ENCODE measurements around the gene SNAPC1. TPM values are rescaled to one million over a fixed set of nuclear protein-coding genes. Genes with fewer than 3 reads are reported as not detected.

The SNAPC1 gene
- total RNA-seq, 1 donor from 2014 or later = 7.9 TPM

GRCh38 chr14:61774861-61775260 lies 12.6 kb downstream of the SNAPC1 start:
- H3K4me1 Mint-ChIP-seq (ENCODE audit: low read depth) = peaks cover 3% of the 10 kb centered on the region
- H3K27me3 Mint-ChIP-seq (ENCODE audit: low read depth) = no peaks in the 10 kb centered on the region
- TF ChIP-seq CTCF (IDR thresholded peaks at IDR 0.05) = no peak
- no peak for DNase-seq (ENCODE audit: low spot score)
- peaks cover 22% of the 10 kb centered on the region for H3K36me3 Mint-ChIP-seq (ENCODE audit: low read depth)
- H3K4me3 Mint-ChIP-seq (ENCODE audit: unreplicated experiment) = no peak overlapping the region
- H3K9me3 Mint-ChIP-seq (ENCODE audit: low read depth) = no peaks in the 10 kb centered on the region
- no peak overlapping the region for H3K27ac Mint-ChIP-seq (ENCODE audit: unreplicated experiment)

GRCh38 chr14:61780125-61780524 lies 17.9 kb downstream of the SNAPC1 start:
- Mint-ChIP-seq H3K27ac (ENCODE audit: unreplicated experiment) (no peak overlapping the region), H3K36me3 (ENCODE audit: low read depth) (peaks cover 24% of the 10 kb centered on the region), H3K27me3 (ENCODE audit: low read depth) (no peaks in the 10 kb centered on the region), H3K9me3 (ENCODE audit: low read depth) (no peaks in the 10 kb centered on the region), H3K4me1 (ENCODE audit: low read depth) (no peaks in the 10 kb centered on the region), H3K4me3 (ENCODE audit: unreplicated experiment) (no peak overlapping the region)
- no peak for TF ChIP-seq CTCF (IDR thresholded peaks at IDR 0.05)
- no peak for DNase-seq (ENCODE audit: low spot score)

DNA sequence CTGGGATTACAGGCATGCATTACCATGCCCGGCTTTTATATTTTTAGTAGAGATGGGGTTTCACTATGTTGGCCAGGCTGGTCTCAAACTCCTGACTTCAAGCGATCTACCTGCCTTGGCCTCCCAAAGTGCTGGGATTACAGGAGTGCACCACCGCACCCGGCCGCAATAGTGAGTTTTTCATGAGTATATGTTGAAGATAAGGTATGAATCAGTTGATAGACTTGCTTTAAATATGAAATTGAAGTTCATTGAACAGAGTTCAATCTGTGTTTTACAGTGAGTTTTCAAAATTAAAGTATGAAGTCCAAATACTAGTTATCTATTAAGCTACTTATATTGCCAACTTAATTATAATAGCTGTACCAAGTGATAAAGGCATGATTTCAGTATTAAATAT lies 35.1 kb downstream of the SNAPC1 start:
- H3K9me3 Mint-ChIP-seq (ENCODE audit: low read depth) = no peaks in the 10 kb centered on the region

DNA sequence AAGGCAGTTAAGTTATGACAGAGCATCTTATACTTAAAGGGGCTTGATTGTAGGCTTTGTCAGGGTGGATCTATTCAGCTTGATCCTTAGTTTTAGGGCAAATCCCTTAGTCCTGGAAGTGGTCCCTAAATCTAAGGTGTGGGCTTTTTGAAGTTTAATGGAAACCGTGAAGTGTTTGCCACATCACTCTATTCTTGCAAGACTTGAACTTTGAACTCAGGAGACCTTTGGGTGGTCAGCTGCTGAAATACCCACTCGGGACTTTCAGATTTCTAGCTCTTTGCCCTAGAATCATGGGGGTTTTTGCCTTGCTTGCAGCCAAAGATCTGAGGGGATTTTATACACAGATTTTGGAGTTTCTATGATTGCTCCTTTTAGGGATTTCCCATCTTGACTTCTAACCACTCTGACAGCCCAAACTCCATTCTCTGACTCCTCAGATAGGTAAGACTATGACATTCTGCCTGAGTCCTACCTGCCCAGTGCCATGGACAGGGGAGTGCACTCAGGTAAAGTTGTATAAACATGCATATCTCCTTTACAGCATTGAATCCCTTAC lies 39.9 kb downstream of the SNAPC1 start:
- DNase-seq (ENCODE audit: low spot score) = no peak
- H3K27me3 Mint-ChIP-seq (ENCODE audit: low read depth) = no peaks in the 10 kb centered on the region
- no peak overlapping the region for H3K4me3 Mint-ChIP-seq (ENCODE audit: unreplicated experiment)
- no peak for TF ChIP-seq CTCF (IDR thresholded peaks at IDR 0.05)
- H3K4me1 Mint-ChIP-seq (ENCODE audit: low read depth) = peaks cover 6% of the 10 kb centered on the region
- no peaks in the 10 kb centered on the region for H3K9me3 Mint-ChIP-seq (ENCODE audit: low read depth)
- H3K27ac Mint-ChIP-seq (ENCODE audit: unreplicated experiment) = no peak overlapping the region
- H3K36me3 Mint-ChIP-seq (ENCODE audit: low read depth) = no peaks in the 10 kb centered on the region

More for the DNA sequence above, 35.1 kb downstream of the SNAPC1 start:
- peaks cover 12% of the 10 kb centered on the region for H3K36me3 Mint-ChIP-seq (ENCODE audit: low read depth)
- TF ChIP-seq CTCF (IDR thresholded peaks at IDR 0.05) = no peak
- H3K27ac Mint-ChIP-seq (ENCODE audit: unreplicated experiment) = no peak overlapping the region
- H3K27me3 Mint-ChIP-seq (ENCODE audit: low read depth) = no peaks in the 10 kb centered on the region
- DNase-seq (ENCODE audit: low spot score) = no peak
- H3K4me3 Mint-ChIP-seq (ENCODE audit: unreplicated experiment) = no peak overlapping the region
- no peaks in the 10 kb centered on the region for H3K4me1 Mint-ChIP-seq (ENCODE audit: low read depth)

DNA sequence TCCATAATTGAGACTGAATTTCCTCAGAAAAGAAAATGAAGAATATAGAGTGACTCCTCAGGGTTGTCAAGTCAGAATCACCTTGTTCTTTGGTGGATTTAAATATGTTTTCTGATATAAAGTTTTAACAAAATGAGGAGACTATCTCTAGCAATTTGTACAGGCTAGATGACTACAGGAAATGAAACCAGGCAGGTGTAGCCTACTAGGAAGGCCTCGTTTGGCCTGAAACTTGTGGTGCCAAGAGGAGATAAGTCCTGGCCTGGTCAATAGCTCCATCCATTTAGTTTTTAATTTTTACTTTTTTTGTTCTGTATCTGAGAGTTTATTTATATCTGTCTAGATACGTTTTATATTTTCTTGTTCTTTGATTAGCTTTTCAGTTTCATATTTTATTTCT lies 41.5 kb downstream of the SNAPC1 start:
- H3K27ac Mint-ChIP-seq (ENCODE audit: unreplicated experiment) = no peak overlapping the region
- H3K9me3 Mint-ChIP-seq (ENCODE audit: low read depth) = no peaks in the 10 kb centered on the region
- DNase-seq (ENCODE audit: low spot score) = no peak
- TF ChIP-seq CTCF (IDR thresholded peaks at IDR 0.05) = no peak
- H3K4me3 Mint-ChIP-seq (ENCODE audit: unreplicated experiment) = no peak overlapping the region
- H3K27me3 Mint-ChIP-seq (ENCODE audit: low read depth) = no peaks in the 10 kb centered on the region
- H3K36me3 Mint-ChIP-seq (ENCODE audit: low read depth) = no peaks in the 10 kb centered on the region
- peaks cover 8% of the 10 kb centered on the region for H3K4me1 Mint-ChIP-seq (ENCODE audit: low read depth)

Measured in chondrocyte (in vitro differentiated cells).